ENCODE results near the gene RRP15.

Gene RRP15

GRCh38 chr1:218367118-218367517, 82.0 kb downstream of the RRP15 start:
- DNase-seq: no peak
- H3K27ac Mint-ChIP-seq: no peak overlapping the region
- no peaks in the 10 kb centered on the region for H3K4me1 Mint-ChIP-seq
- H3K9me3 Mint-ChIP-seq: no peaks in the 10 kb centered on the region
- CTCF ChIA-PET: no interaction called here
- H3K4me3 Mint-ChIP-seq: no peak overlapping the region
- H3K36me3 Mint-ChIP-seq: no peaks in the 10 kb centered on the region
- peaks cover 6% of the 10 kb centered on the region for H3K27me3 Mint-ChIP-seq

DNA sequence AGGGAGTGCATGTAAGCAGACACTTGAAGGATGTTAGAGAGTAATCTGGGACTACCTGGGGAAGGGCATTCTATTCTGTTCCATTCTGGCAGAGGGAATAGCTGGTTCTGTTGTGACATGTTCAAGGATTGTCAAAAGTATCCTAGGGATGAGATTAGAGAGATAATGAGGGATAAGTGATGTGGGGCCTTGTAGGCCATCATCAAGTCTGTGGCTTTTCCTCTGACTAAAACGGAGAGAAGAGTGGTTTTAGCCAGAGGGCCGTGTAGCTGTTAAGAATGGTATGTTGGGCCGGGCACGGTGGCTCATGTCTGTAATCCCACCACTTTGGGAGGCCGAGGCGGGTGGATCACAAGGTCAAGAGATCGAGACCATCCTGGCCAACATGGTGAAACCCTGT, 83.6 kb downstream of the RRP15 start:
- Mint-ChIP-seq H3K27me3 (peaks cover 11% of the 10 kb centered on the region), H3K9me3 (no peaks in the 10 kb centered on the region), H3K4me3 (no peak overlapping the region), H3K4me1 (no peaks in the 10 kb centered on the region), H3K27ac (no peak overlapping the region), H3K36me3 (no peaks in the 10 kb centered on the region)
- CTCF ChIA-PET: no interaction called here
- DNase-seq: no peak

DNA sequence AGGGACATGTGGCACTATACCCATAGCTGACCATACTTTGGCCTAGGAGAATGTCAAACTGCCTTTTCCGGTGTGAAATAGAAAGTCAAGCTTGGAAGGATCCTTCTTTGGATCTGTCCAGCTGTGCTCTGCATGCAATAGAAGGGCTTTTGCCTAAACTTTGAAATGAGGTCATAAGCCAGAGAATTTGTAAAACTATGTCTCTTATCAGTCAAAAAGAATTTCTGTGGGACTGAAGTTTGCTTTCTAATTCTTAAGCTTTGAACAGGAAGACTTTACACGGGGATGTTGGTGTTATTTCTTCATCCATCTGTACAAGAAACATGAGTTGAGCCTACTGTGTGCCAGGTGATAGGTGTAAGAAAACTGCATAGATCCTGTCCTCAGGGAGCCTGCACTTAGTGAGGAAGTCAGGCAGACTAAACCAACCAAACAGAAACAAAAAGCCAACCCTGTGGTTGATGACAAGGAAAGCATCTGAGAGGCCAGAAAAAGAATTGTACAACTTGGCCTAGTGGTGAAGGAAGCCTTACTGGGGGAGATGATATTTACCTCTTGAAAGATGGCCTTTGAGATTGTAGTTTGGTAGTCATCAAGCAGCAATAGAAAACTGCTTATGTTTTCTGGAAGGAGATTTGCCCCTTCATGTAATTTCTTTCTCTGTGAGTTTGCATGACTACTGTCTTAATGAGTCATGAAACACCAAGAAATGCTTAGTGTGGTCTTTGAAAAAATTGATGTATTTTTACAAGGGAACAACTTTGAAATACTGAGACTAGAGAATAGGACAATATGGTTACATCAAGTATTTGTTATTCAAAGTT, 84.8 kb downstream of the RRP15 start:
- H3K4me3 Mint-ChIP-seq: no peak overlapping the region
- peaks cover 20% of the 10 kb centered on the region for H3K27me3 Mint-ChIP-seq
- H3K36me3 Mint-ChIP-seq: no peaks in the 10 kb centered on the region
- no peaks in the 10 kb centered on the region for H3K4me1 Mint-ChIP-seq
- no peak overlapping the region for H3K27ac Mint-ChIP-seq
- no peaks in the 10 kb centered on the region for H3K9me3 Mint-ChIP-seq
- CTCF ChIA-PET: no interaction called here
- no peak for DNase-seq

DNA sequence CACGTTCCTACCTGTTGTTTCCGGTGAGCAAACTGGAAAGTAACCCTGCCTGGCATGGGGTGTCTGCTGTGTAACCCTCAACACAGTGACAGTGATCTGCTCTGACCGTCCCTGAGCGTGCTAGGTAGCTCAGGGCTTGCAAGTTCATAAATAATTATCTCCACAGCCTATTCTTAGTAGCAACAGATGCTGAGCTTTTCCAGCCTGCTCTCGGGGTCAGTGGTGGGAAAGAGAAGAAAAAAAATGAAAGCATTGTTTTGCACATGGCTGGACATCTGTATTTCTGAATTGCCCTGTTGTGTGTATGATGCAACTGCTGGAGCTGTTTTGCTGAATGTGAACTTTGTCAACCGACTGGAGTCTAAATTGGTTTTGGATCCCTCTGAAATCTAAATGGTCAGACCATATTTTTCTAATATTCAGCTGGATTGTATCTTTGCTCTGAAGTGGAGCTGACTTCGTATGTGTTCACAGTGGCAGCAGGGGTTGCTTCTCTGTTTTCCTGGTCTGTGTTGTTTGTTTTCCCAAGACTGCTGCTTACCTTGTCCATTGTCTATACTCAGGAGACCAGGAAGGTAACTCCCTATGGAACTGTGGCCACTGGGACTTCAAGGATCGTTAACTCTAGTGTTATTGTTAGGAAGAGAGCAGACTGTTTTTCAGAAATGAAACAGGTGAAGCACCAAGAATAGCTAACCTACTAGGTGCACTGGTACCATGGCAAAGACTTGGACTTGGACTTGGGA, 87.0 kb downstream of the RRP15 start:
- Mint-ChIP-seq H3K9me3 (no peaks in the 10 kb centered on the region), H3K27ac (no peak overlapping the region), H3K4me1 (peaks cover 2% of the 10 kb centered on the region), H3K36me3 (no peaks in the 10 kb centered on the region), H3K27me3 (peaks cover 23% of the 10 kb centered on the region), H3K4me3 (no peak overlapping the region)
- DNase-seq: no peak
- CTCF ChIA-PET: interaction anchor here (0.6 kb wide), 1 partner anchor 1739 kb away, joined by 5 read pairs; no protein-coding TSS in a partner anchor

GRCh38 chr1:218374401-218375353, 89.6 kb downstream of the RRP15 start:
- Mint-ChIP-seq H3K27ac (no peak overlapping the region), H3K36me3 (no peaks in the 10 kb centered on the region), H3K4me1 (peaks cover 9% of the 10 kb centered on the region), H3K9me3 (no peaks in the 10 kb centered on the region), H3K4me3 (no peak overlapping the region), H3K27me3 (peaks cover 33% of the 10 kb centered on the region)
- DNase-seq: no peak
- CTCF ChIA-PET: no interaction called here

DNA sequence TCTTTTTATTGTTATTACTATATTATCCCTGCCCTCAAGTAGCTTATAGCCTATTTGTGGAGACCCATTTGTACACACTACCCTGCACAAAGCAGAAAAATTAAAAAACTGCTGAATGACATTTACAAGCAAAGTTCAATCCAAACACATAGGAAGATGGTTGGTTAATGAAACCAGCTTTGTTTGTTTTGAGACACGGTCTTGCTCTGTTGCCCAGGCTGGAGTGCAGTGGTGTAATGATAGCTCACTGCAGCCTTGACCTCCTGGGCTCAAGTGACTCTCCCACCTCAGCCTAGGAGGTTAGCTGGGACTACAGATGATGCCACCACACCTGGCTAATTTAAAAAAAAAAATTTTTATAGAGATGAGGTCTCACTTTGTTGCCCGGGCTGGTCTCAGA, 91.6 kb downstream of the RRP15 start:
- Mint-ChIP-seq H3K36me3 (no peaks in the 10 kb centered on the region), H3K27ac (no peak overlapping the region), H3K27me3 (peaks cover 39% of the 10 kb centered on the region), H3K9me3 (no peaks in the 10 kb centered on the region), H3K4me3 (no peak overlapping the region), H3K4me1 (peaks cover 9% of the 10 kb centered on the region)
- CTCF ChIA-PET: interaction anchor here (0.8 kb wide), 1 partner anchor 24 kb away, joined by 3 read pairs; no protein-coding TSS in a partner anchor
- no peak for DNase-seq

GRCh38 chr1:218377143-218377660, 92.1 kb downstream of the RRP15 start:
- peak; percentile 56 for DNase-seq
- H3K27ac Mint-ChIP-seq: no peak overlapping the region
- CTCF ChIA-PET: interaction anchor here (1.1 kb wide), 1 partner anchor 38 kb away, joined by 3 read pairs; no protein-coding TSS in a partner anchor
- H3K9me3 Mint-ChIP-seq: no peaks in the 10 kb centered on the region
- H3K4me1 Mint-ChIP-seq: peaks cover 9% of the 10 kb centered on the region
- H3K36me3 Mint-ChIP-seq: no peaks in the 10 kb centered on the region
- H3K4me3 Mint-ChIP-seq: no peak overlapping the region
- H3K27me3 Mint-ChIP-seq: peaks cover 39% of the 10 kb centered on the region

GRCh38 chr1:218380125-218380977, 95.3 kb downstream of the RRP15 start:
- Mint-ChIP-seq H3K27me3 (peaks cover 25% of the 10 kb centered on the region), H3K27ac (no peak overlapping the region), H3K4me1 (peaks cover 9% of the 10 kb centered on the region), H3K4me3 (no peak overlapping the region), H3K9me3 (no peaks in the 10 kb centered on the region), H3K36me3 (no peaks in the 10 kb centered on the region)
- CTCF ChIA-PET: no interaction called here
- DNase-seq: no peak

DNA sequence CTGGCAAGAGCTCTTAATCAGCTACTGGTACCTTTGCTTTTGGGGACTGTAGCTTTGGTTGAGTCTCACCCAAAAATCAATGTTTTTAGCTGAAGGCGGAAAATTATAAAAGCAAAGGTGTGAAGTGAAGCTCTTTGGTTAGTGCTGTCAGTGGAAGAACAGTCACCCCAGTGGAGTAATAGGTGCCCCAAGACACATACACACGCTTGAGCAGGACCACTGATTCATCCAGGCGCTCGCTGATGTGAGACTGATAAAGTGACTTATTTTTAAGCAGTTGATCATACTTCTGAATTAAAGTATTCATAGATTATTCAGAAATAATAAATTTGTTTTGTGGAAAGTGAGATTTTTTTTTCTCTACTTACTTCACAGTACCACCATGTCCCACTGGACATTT, 97.2 kb downstream of the RRP15 start:
- no peak overlapping the region for H3K27ac Mint-ChIP-seq
- H3K27me3 Mint-ChIP-seq: peaks cover 15% of the 10 kb centered on the region
- CTCF ChIA-PET: no interaction called here
- no peaks in the 10 kb centered on the region for H3K36me3 Mint-ChIP-seq
- peaks cover 6% of the 10 kb centered on the region for H3K4me1 Mint-ChIP-seq
- no peaks in the 10 kb centered on the region for H3K9me3 Mint-ChIP-seq
- no peak for DNase-seq
- H3K4me3 Mint-ChIP-seq: no peak overlapping the region

- DNase-seq: no peak
- CTCF ChIA-PET: interaction anchor here (0.7 kb wide), 1 partner anchor 767 kb away, joined by 3 read pairs; no protein-coding TSS in a partner anchor
- Mint-ChIP-seq H3K9me3 (no peaks in the 10 kb centered on the region), H3K4me1 (no peaks in the 10 kb centered on the region), H3K27ac (no peak overlapping the region), H3K27me3 (peaks cover 14% of the 10 kb centered on the region), H3K4me3 (no peak overlapping the region), H3K36me3 (no peaks in the 10 kb centered on the region)
Measured at GRCh38 chr1:218383051-218383450, 98.0 kb downstream of the RRP15 start.

GRCh38 chr1:218383681-218384080, 98.6 kb downstream of the RRP15 start:
- Mint-ChIP-seq H3K36me3 (no peaks in the 10 kb centered on the region), H3K27me3 (peaks cover 8% of the 10 kb centered on the region), H3K4me3 (no peak overlapping the region), H3K4me1 (no peaks in the 10 kb centered on the region), H3K27ac (no peak overlapping the region), H3K9me3 (no peaks in the 10 kb centered on the region)
- no peak for DNase-seq
- CTCF ChIA-PET: interaction anchor here (0.7 kb wide), 1 partner anchor 766 kb away, joined by 3 read pairs; no protein-coding TSS in a partner anchor

DNA sequence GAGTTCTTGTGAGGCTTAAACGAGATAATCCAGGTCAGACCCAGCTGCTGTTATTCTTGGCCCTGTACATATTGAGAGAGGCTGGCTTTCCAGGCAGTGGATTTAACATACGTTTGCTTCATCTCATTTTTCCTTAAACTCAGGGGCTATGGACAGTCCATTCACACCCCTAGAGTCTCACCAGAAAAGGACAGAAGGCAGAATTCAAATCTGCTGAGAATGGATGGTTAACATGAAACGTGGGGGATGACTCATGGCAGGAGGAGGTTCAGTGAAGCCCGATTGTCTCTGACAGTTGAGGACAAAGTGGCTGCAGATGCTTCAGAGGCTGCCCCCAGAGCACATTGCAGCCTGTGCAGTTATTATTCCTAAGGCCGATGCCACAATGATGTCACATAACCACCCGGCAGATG, 99.5 kb downstream of the RRP15 start:
- no peaks in the 10 kb centered on the region for H3K36me3 Mint-ChIP-seq
- peaks cover 6% of the 10 kb centered on the region for H3K27me3 Mint-ChIP-seq
- H3K4me1 Mint-ChIP-seq: no peaks in the 10 kb centered on the region
- H3K4me3 Mint-ChIP-seq: no peak overlapping the region
- no peak overlapping the region for H3K27ac Mint-ChIP-seq
- CTCF ChIA-PET: no interaction called here
- no peak for DNase-seq
- no peaks in the 10 kb centered on the region for H3K9me3 Mint-ChIP-seq
